ENCODE results near the gene GSTK1.
"Not testable (repeated sequence)": the region's sequence is repeated elsewhere in the genome, so short reads cannot be mapped to it uniquely, and the experiment has no call there.

Gene GSTK1

DNA sequence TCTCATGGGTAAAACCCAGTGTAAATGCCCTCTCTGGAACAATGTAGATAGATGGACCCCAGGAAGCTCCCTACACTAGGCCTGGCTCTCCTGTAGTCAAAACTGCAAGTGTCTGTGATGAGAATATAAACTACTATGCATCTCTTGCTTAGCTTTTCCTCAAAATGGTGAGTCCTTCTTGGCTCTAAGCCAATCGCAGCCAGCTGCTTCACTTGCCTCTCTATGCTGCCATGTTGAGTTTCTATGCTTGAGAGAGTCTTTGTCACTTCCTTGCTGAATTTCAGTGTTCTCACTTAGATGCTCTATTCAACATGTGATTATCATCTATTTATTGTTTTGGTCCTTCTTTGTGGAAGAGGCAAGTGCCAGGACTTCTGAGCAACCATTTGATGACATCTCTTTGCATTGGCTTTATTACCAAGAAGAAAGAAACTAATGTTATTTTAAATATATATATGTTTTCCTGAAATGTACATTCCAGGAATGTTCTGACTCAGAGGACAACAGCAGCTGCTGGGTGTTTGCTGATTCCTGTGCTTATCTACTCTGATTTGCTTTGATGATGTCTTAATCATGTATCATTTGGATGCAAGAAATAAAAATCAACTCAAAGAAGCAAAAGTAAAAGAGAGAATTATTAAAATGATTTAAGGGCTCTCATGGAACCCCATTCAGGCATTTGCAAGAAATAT lies 24.8 kb upstream of the GSTK1 start:
- DNase-seq (ENCODE audit: low spot score) = no peak

DNA sequence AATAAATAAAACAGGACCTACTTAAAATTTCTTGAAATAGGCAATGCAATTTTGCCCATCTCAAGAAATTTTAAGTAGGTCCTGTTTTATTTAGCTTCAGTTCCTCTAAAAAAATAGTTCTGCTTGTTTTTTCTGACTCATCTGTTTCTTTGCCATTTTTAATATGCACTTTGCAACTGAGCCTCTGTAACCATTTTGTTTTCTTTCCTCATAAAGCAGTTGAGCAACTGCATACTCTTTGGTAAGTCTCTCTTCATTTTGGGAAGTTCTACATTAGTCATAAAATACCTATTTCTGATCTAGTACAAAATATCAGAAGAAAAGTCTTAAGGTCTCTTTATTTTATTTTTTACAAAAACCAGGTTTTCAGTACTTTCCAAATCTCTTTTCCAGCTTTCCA lies 23.4 kb upstream of the GSTK1 start:
- no peak for DNase-seq (ENCODE audit: low spot score)

DNA sequence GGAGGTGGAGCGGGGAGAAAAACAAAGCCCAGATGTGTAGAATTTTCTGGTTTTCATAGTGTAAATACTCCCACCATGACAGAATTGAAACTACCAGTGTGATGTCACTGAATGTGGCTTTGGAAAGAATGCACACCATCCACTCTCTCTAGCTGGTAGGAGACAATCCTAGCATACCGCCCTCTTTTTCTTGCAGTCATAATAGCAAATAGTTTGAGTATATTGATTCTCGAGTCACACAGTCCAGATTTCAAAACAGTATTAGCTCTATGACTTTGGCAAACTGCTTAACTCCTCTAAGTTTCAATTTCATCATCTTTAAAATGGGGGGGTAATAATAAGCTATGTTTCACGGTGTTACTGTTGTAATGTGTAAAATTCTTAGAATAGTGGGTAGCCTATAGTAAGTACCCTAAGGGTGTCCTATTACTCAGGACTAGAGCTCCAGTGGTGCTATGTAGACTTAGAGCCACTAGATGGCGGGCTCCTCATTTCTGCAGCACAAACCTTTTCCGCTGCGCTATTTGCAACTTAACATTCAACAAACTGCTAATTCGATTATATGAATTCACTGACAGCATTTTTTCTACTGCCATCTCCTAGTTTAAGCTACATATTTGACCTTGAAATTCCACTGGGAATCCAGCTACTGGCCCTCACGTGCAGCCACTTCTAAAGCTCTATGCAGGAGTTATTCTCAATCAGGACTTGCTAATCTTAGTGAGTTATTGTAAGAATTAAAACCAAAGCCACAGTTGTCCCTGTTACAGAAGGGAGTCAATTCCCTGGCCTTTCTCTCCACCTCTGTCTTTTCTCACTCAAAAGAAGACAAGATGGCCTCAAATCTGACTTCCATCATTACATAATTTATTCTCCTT lies 22.7 kb upstream of the GSTK1 start:
- peak; percentile 74 for DNase-seq (ENCODE audit: low spot score)

DNA sequence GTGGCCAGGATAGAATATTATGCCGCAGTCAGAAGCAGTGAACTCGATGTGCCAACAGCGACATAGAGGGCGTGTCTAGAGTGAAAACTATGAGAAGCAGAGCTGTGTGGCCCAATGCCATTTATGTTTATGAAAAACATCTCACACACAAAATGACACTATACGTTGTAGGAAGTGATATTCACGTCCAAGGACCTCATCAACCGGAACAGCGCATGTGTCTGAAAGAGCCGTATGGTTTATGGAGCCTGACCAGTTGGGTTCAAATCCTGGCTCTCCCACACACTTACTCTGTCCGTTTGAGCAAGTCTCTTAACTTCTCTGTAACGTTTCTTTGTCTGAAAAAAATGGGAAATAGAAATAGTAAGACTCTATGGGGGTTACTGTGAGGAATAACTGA lies 20.9 kb upstream of the GSTK1 start:
- DNase-seq (ENCODE audit: low spot score) = no peak

DNA sequence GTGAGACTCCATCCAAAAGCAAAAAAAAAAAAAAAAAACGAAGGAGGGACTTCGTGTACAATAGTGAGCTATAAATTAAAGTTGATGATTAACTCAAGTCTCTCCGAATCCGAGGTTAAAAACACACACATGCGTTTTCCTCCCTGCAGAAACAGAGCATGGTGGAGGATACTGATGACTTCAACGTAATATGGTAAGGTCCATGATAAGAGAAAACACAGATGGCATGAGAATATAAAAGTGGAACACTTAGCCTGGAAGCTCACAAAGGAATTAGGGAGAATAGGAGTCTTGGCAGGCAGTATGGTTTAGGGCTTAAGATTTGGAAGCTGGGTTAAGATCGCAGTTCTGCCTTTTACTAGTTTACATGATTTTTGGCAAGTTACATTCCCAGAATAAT lies 20.1 kb upstream of the GSTK1 start:
- DNase-seq (ENCODE audit: low spot score) = no peak

DNA sequence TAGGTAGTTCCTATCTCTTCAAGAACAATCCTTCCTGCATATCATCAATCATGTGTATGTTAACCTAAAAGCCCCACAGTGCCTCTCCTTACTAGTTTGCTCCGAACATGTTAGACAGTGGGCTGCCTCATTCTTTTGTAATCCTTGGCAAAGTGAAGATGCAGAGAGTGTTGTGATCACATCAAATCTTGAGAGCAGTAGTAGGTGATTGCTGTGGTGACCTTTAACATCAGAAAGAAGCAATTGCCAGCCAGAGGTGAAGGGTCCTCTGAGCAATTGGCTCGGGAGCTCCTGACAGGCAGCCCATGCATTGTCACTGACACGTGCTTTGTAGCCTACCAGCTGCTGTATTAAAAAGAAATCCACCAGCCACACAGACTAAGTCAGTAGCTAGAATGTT lies 19.6 kb upstream of the GSTK1 start:
- DNase-seq (ENCODE audit: low spot score) = no peak

DNA sequence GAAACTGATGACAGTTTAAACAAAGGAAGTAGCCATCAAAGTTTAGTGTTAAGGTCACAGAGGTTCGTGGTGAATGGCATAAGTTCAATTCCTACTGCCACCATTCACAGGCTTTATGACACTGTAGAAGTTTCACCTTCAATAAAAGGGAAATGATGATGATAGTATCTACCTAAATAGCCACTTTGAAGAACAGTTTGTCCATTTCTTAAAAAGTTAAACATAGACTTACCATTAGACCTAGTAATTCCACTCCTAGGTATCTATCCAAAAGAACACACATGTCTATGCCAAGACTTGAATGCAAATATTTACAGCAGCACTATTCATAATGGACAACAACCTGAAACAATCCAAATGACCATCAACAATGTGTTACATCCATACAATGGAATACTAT lies 18.9 kb upstream of the GSTK1 start:
- no peak for DNase-seq (ENCODE audit: low spot score)

DNA sequence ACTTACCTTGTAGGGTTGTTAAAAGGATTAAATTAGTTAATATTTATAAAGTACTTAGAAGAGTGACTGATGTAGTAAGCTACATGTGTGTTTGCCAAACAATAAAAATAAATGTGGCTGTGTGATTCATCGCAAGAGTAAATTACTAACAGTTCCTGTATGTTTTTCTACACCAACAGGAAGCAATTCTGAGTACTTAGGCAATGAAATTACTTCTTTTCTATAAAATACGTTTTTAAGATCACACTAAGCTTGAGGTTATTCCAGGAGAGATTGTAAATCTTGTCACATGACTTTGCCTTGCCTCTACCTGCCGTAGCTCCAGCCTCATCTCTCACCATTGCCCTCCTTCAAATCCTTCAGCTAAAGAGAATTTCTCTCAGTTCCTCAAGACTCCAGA lies 18.1 kb upstream of the GSTK1 start:
- DNase-seq (ENCODE audit: low spot score) = peak; percentile 43

DNA sequence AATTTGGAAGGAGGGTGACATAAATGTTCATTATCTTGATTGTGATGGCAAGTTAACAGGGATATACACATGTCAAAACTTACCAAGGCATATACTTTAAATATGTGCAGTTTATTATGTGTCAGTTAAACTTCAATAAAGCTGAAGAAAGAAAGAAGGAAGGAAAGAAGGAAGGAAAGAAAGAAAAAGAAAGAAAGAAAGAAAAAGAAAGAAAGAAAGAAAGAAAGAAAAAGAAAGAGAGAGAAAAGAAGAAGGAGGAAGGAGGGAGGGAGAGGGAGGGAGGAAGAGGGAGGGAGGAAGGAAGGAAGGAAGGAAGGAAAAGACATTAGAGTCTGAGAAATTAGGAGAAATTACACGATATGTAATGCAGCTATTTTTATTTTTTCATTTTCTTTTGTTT lies 15.9 kb upstream of the GSTK1 start:
- DNase-seq (ENCODE audit: low spot score) = no peak

DNA sequence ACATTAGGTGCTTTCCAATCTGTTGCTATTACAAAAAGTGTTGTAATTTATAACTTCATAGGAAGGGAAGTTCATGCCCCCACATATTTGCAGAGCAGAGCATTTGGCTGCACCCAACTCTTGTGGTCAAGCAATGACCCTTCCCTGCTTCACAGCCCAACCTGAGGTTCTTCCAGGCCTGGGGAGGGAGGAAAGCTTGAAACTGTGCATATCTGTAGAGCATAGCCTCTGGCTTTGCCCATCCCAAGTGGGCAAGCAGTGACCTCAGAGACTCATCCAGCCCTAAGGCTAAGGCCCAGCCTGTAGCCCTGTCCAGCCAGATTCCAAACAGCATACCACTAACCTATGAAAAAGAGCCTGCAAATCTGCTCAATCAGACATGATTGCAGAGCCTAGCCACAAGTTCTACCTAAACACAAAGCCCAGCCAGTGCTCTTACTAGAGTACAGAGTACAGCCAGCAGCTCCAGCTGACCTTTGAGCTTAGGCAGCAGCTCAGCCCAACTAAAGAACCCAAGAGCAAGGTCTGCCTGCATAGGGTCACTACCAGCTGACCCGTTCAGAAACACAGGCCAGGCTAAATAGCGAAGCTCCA lies 14.4 kb upstream of the GSTK1 start:
- DNase-seq (ENCODE audit: low spot score) = peak; percentile 49

DNA sequence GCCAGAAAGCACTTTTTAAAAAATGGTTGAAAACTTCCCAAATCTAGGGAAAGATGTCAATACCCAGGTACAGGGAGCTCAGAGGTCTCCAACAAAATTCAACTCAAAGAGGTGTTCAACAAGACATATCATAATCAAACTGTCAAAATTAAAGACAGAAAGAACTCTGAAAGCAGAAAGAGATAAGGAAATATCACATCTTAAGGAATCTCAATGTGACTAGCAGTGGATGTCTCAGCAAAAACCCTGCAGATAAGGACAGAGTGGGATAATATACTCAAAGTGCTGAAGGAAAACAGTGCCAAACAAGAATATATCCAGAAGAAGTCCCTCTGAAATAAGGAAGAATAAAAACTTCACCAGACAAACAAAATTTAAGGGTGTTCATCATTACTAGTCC lies 13.0 kb upstream of the GSTK1 start:
- no peak for DNase-seq (ENCODE audit: low spot score)

DNA sequence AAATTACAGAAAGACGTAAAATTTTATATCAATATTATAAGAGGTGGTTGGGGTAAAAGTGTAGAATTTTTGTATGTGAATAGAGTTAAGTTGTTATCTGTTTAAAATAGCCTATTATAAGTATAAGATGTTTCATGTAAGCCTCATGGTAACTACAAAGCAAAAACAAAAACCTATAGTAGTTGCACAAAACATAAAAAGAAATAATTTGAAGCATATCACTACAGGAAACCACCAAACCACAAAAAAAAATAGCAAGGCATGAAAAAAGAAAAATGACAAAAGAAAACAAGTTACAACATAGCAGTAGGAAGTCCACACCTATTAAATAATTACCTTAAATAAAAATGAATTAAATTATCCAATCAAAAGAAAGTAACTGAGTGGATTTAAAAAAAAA lies 12.4 kb upstream of the GSTK1 start:
- no peak for DNase-seq (ENCODE audit: low spot score)

DNA sequence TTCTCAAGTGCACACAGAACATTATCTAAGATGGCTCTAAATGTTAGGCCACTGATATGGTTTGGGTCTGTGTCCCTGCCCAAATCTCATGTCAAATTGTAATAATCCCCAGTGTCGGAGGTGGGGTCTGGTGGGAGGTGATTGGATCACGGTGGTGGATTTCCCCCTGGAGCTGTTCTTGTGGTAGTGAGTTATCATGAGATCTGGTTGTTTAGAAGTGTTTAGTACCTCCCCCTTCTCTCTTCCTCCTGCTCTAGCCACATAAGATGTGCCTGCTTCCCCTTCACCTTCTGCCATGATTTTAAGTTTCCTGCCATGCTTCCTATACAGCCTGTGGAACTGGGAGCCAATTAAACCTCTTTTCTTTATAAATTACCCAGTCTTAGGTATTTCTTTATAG lies 11.2 kb upstream of the GSTK1 start:
- DNase-seq (ENCODE audit: low spot score) = no peak

DNA sequence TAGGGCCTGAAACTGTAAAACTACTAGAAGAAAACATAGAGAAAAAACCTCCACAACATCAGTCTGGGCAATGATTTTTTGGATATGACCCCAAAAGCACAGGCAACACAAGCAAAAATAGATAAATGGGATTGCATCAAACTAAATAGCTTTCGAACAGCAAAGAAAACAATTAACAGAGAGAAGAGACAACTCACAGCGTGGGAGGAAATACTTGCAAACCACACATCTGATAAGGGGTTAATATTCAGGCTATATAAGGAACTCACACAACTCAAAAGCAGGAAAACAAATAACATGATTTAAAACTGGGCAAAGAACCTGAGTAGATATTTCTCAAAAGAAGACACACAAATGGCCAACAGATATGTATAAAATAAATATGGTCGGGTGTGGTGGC lies 7.7 kb upstream of the GSTK1 start:
- no peak for DNase-seq (ENCODE audit: low spot score)

DNA sequence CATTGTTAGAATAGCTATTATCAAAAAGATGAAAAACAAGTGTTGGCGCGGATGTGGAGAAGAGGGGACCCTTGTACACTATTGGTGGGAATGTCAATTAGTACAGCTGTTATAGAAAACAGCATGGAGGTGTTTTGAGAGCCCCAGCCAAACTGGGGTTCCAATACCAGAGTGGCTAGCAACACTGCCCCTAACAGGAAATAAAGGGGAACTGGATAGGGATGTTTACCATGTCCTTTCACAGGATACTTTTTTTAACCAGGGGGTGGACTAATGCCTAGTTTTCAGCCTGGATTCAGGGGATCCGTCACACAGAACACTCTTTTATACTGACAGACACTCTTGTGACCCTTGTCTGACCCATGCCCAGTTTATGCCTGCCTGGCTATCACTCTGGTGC lies 6.9 kb upstream of the GSTK1 start:
- no peak for DNase-seq (ENCODE audit: low spot score)

DNA sequence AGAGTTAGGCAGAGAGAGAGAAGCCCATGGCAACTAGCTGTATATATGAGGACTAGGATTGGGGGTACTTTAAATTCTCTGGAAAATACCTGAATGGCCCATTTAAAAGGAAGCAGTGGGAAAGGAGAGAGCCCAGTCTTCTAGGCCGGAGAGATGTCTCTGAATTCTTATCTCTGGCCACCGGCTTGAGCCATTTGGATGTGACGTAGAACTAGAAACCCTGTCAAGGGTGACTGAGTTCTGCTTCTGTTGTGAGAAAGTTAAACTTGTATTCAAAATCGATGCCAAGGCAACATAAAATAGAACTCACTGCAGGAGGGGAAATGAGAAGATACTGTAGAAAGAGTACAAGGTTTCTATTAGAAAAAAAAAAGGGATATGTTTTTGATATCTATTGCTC lies 6.3 kb upstream of the GSTK1 start:
- DNase-seq (ENCODE audit: low spot score) = no peak

DNA sequence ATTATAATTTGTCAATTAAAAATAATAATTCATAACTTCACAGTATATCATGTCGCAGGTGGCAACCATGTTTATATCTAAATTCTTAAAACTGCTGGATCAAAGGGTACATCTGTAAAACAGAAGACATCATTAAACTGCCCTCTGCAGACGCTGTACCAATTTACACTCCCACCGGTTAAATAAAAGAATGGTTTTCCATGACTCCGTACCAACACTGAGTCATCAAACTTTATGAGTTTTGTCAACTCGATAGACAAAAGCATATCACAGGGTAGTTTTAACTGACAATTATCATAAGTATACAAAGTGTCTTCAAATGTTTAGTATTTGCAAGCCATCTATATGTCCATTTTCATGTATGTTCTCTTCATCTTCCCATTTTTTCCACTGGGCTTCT lies 5.7 kb upstream of the GSTK1 start:
- no peak for DNase-seq (ENCODE audit: low spot score)

DNA sequence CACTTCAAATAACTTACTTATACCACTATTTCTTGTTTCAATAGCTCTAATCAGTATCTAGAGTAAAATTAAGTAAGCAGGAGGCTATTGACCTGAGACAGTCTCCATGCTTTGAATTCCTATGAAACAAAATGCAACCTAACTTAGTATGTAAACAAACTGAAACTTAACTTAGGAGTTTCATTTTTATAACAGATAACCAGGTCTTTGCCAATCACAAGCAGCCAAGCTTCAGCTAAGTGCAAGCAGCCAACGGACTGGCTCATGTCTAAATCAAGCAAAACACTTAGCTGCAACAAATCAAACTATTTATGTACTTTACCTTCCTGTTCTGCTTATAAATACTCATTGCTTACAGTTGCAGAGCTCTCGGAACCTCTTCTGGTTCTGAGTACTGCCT lies 4.4 kb upstream of the GSTK1 start:
- no peak for DNase-seq (ENCODE audit: low spot score)

DNA sequence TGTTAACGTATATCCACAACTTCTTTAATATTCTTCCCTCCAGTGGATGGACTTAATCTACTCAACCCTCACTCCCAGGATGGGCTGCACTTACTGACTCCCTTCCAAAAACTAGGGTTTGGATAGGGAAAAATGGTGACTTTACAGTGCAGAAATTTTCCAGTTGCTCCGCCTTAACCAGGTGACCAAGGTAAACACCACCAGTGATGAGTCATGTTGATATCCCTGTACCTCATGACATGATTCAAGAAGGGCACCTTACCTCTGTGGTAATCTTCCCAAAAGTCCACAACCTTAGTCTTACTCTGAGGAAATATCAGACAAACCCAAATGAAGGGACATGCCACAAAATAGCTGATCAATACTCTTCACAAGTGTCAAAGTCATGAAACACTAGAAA lies 3.5 kb upstream of the GSTK1 start:
- peak; percentile 42 for DNase-seq (ENCODE audit: low spot score)

DNA sequence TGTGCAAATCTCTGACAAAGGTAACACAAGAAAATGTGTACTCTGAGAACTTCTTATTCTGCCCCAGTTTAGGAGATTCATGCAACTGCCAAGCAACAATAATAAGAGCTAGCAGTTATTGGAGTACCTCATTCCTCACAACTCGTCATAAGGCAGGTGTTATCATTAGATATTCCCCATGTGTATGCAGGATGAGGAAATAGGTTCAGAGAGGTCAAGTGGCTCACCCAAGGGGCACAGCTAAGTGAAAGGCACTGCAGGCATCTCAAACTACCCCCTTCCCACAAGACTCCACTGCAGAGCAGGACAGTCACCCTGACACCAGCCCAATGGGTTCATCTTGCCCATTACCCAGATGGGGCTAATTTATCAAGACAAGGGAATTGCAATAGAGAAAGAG lies 1.3 kb upstream of the GSTK1 start:
- DNase-seq (ENCODE audit: low spot score) = no peak

DNA sequence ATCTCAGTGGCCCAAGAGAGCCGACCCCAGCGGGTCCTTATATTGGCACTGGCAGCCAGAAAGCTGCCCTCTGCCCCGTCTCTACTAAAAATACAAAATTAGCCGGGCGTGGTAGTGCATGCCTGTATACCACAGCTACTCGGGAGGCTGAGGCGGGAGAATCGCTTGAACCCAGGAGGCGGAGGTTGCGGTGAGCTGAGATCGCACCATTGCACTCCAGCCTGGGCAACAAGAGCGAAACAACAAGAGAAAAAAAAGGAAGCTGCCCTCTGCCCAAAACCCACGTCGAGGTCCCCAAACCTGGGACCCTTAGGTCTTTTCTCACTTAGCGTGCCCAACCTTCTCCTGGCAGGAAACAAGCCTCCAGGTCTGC lies 941 bp downstream of the GSTK1 start:
- not testable (repeated sequence) for DNase-seq (ENCODE audit: low spot score)

DNA sequence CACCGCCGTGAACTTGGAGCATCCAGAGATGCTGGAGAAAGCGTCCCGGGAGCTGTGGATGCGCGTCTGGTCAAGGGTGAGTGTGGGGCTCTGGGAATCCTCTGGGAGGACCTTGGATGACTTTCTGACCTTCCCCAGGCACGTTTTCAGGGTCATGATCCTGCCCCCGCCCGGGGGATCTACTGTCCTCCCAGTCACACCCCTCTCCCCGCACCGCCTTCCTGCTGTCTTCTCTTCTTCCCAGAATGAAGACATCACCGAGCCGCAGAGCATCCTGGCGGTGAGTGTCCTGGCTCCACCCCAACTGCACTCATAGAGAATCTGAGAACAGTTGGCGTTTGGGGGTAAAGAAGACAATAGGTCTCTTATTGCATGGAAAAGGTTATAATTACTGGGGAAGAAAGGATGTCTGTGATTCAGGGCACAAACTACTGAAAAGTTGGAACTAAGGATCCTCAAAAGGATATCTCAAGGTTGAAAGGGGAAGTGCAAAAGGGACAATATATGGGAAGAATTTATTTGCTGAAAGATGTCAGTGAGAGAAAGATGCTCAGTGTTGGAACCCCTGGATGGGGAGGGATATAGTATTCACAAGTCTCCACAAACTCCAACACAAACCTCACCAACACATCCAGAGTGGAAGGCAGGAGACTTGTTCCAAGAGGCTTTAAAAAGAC lies 1.9 kb downstream of the GSTK1 start:
- no peak for DNase-seq (ENCODE audit: low spot score)

DNA sequence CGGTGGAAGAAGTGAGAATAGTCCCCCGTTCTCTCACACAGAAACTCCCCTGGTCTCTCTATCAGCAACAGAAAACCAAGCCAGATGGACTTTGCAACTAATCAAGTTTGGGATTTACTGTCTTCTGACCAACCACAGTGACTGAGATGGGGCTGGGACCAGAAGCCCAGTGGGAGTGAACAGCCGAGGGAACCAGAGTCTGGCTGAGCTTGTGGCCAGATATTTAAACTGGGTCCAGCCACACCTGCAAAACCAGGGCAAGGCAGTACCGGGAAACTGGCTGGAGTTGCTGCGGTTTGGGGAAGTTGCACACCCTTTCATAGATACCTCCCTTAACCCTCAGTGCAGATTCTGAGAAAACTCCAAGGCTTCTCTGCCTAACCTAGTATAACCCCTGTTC lies 6.0 kb downstream of the GSTK1 start:
- DNase-seq (ENCODE audit: low spot score) = no peak

Measured in kidney tubule cell (primary cell).